ENCODE measurements around the gene NACA2. TPM values are rescaled to one million over a fixed set of nuclear protein-coding genes. Genes with fewer than 3 reads are reported as not detected.
"Not testable (repeated sequence)": the region's sequence is repeated elsewhere in the genome, so short reads cannot be mapped to it uniquely, and the experiment has no call there.

Gene NACA2
- total and polyA plus RNA-seq, 2 experiments from 2014 or later = not detected

DNA sequence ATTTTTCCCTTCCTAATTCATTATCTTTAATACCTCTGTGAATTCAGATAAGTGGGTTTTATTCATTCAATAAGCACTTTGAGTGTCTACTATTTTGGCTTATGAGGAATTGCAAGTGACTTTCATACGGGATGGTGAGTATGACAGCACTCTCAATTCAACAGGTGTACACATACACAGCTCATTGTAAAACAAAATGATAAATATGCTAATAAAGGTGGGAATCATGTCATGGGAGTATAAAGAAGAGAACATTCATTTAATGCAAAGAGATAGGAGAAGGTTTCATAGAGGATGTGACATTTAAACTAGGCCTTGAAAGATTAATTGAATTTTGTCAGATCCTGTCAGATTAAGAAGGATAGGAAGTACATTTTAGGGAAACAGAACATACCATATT is 19.4 kb downstream of the NACA2 start:
- Histone ChIP-seq H3K36me3 (no peaks in the 10 kb centered on the region), H3K27me3 (no peaks in the 10 kb centered on the region), H3K27ac (no peak overlapping the region), H3K4me3 (no peak overlapping the region), H3K9me3 (ENCODE audit: low read depth) (no peaks in the 10 kb centered on the region), H3K4me1 (ENCODE audit: low read depth) (no peaks in the 10 kb centered on the region)
- TF ChIP-seq, protein P1, sequence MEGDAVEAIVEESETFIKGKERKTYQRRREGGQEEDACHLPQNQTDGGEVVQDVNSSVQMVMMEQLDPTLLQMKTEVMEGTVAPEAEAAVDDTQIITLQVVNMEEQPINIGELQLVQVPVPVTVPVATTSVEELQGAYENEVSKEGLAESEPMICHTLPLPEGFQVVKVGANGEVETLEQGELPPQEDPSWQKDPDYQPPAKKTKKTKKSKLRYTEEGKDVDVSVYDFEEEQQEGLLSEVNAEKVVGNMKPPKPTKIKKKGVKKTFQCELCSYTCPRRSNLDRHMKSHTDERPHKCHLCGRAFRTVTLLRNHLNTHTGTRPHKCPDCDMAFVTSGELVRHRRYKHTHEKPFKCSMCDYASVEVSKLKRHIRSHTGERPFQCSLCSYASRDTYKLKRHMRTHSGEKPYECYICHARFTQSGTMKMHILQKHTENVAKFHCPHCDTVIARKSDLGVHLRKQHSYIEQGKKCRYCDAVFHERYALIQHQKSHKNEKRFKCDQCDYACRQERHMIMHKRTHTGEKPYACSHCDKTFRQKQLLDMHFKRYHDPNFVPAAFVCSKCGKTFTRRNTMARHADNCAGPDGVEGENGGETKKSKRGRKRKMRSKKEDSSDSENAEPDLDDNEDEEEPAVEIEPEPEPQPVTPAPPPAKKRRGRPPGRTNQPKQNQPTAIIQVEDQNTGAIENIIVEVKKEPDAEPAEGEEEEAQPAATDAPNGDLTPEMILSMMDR (IDR thresholded peaks at IDR 0.05; ENCODE audit: low read depth, low read length) = no peak
- DNase-seq (ENCODE audit: low read depth in 1 of 2, low spot score in 1 of 2) = no peak

DNA sequence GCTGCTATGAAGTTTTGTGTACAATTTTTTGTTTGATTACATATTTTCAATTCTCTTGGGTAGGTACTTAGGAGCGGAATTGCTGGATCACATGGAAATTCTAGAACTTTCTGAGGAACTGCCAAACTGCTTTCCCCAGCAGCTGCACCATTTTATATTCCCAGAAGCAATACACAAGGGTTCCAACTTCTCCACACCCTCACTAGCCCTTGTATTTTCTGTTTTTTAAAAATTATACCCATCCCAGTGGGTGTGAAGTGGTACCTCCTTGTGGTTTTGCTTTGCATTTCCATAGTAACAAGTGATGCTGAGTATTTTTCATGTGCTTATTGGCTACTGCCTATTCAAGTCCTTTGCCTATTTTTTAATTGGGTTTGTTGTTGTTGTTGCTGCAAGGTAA is 20.9 kb downstream of the NACA2 start:
- TF ChIP-seq, protein P1 (IDR thresholded peaks at IDR 0.05; ENCODE audit: low read depth, low read length) = no peak

DNA sequence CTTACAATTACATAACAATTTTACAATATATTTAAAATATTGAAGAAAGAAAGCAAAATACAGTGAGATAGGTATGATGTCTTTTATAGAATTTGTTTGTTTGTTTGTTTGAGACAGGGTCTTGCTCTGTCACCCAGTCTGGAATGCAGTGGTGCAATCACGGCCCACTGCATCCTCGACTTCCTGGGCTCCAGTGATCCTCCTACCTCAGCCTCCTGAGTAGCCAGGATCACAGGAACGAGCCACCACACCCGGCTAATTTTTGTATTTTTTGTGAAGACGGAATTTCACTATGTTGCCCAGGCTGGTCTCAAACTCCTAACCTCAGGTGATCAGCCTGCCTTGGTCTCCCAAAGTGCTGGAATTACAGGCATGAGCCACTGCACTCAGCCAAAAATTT is 21.5 kb downstream of the NACA2 start:
- not testable (repeated sequence) for H3K27ac ChIP-seq; H3K9me3 ChIP-seq (ENCODE audit: low read depth); H3K4me1 ChIP-seq (ENCODE audit: low read depth); H3K27me3 ChIP-seq; H3K36me3 ChIP-seq; DNase-seq (ENCODE audit: low read depth in 1 of 2, low spot score in 1 of 2); H3K4me3 ChIP-seq

More for the DNA sequence above, 20.9 kb downstream of the NACA2 start:
- Histone ChIP-seq H3K4me3 (no peak overlapping the region), H3K9me3 (ENCODE audit: low read depth) (no peaks in the 10 kb centered on the region), H3K27ac (no peak overlapping the region), H3K27me3 (no peaks in the 10 kb centered on the region), H3K4me1 (ENCODE audit: low read depth) (no peaks in the 10 kb centered on the region), H3K36me3 (no peaks in the 10 kb centered on the region)
- DNase-seq (ENCODE audit: low read depth in 1 of 2, low spot score in 1 of 2) = peak in 1 of 2 donors; percentile 19

DNA sequence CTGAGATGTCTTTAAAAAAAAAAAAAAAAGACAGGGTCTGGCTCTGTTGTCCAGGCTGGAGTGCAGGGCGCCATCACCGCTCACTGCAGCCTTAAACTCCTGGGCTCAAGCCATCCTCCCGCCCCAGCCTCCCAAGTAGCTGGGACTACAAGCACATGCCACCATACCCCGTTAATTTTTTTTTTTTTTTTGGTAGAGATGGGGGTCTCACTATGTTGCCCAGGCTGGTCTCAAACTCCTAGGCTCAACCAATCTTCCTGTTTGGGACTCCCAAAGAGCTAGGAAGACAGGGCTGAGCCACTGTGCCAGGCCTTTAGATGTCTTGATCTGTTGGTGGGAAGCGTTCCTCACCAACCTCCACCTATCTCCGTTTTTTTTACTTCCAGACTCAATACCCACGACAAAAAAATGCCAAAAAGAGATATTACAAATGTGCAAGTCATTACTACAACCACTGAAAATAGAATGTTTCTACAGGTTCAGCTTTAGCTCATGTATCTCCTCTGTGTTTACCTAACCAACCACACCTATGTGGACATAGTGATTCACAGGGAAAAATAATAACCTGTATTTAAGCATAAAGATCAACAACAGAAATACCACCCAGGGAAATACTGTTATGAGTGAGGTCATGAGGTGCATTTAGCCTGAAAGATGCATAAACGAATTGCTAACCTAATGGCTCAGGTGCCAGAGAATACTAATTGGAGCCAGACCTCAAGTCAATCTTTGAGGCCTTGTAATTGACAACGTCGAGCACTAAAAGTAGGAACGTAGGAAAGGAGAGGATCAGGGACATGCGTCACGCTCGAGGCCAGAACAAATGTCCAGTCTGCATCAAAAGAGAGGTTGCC is 22.6 kb downstream of the NACA2 start:
- no peak overlapping the region for H3K4me3 ChIP-seq

DNA sequence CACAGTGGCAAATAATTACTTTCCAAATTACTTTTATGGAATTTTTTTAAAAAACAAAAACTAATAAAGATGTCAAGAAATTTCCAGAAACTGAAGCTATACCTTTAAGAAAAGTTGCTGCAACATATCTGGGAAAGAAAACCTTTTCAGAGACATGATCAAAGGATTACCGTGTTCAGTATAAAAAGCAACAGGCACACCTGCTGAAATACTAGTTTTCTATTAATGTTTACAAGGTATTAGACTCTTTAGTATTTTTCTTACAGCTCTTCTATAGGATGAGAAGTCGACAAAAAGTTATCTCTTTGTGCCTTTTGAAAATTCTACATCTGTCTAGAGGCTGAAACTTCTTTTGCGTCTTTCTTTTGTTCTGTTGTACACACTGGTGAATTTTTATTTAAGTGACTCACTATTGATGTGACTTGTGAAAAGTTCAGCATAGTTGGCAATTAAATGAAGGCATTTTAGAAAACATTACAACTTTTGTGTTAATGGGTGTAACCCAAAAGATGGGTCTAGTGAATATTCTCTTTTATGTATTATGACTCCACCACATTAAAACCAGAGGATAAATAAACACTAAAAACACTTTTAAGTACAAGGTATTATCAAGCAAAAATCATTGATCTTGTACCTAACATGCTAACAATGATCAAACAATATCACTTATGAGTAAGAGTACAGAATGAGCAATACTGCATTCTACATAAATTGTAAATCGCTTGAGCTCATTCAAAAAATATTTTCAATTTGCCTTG is 23.8 kb downstream of the NACA2 start:
- TF ChIP-seq, protein P1 (IDR thresholded peaks at IDR 0.05; ENCODE audit: low read depth, low read length) = no peak

More for the DNA sequence above, 22.6 kb downstream of the NACA2 start:
- no peak overlapping the region for H3K27ac ChIP-seq
- TF ChIP-seq, protein P1 (IDR thresholded peaks at IDR 0.05; ENCODE audit: low read depth, low read length) = no peak
- H3K36me3 ChIP-seq = no peaks in the 10 kb centered on the region
- H3K9me3 ChIP-seq (ENCODE audit: low read depth) = no peaks in the 10 kb centered on the region
- no peak for DNase-seq (ENCODE audit: low read depth in 1 of 2, low spot score in 1 of 2)
- no peaks in the 10 kb centered on the region for H3K27me3 ChIP-seq
- no peaks in the 10 kb centered on the region for H3K4me1 ChIP-seq (ENCODE audit: low read depth)

DNA sequence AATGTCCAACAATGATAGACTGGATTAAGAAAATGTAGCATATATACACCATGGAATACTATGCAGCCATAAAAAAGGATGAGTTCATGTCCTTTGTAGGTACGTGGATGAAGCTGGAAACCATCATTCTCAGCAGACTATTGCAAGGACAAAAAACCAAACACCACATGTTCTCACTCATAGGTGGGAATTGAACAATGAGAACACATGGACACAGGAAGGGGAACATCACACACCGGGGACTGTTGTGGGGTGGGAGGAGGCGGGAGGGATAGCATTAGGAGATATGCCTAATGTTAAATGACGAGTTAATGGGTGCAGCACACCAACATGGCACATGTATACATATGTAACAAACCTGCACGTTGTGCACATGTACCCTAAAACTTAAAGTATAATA is 24.6 kb downstream of the NACA2 start:
- not testable (repeated sequence) for DNase-seq (ENCODE audit: low read depth in 1 of 2, low spot score in 1 of 2); H3K27me3 ChIP-seq; H3K9me3 ChIP-seq (ENCODE audit: low read depth); H3K4me1 ChIP-seq (ENCODE audit: low read depth); H3K4me3 ChIP-seq; H3K27ac ChIP-seq; H3K36me3 ChIP-seq

More for the DNA sequence above, 23.8 kb downstream of the NACA2 start:
- Histone ChIP-seq H3K4me1 (ENCODE audit: low read depth) (no peaks in the 10 kb centered on the region), H3K4me3 (no peak overlapping the region), H3K27me3 (no peaks in the 10 kb centered on the region), H3K27ac (no peak overlapping the region), H3K36me3 (no peaks in the 10 kb centered on the region), H3K9me3 (ENCODE audit: low read depth) (no peaks in the 10 kb centered on the region)
- no peak for DNase-seq (ENCODE audit: low read depth in 1 of 2, low spot score in 1 of 2)

DNA sequence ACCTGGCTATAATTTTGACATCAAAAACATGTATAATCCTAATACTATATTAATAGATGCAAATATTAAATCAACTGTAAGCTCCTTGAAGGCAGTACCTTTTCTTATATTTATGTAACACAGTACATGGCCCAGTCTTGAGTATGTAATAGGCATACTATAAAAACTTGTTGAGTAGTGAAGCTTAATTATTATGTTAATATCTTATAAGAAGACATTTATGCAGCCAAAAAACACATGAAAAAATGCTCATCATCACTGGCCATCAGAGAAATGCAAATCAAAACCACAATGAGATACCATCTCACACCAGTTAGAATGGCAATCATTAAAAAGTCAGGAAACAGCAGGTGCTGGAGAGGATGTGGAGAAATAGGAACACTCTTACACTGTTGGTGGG is 25.2 kb downstream of the NACA2 start:
- not testable (repeated sequence) for H3K4me3 ChIP-seq; DNase-seq (ENCODE audit: low read depth in 1 of 2, low spot score in 1 of 2); H3K27me3 ChIP-seq; H3K27ac ChIP-seq; H3K36me3 ChIP-seq; H3K4me1 ChIP-seq (ENCODE audit: low read depth); H3K9me3 ChIP-seq (ENCODE audit: low read depth)

All from cardiac muscle cell (in vitro differentiated cells and primary cell).